Hypothalamus (tissue), 51 donors: ENCODE data around the gene FADS1.

Experiments
- DNase-seq, 51 donors: peaks; one replicate each; lab custom pipeline; 2025; lab: John Stamatoyannopoulos, UW

The FADS1 gene

DNA sequence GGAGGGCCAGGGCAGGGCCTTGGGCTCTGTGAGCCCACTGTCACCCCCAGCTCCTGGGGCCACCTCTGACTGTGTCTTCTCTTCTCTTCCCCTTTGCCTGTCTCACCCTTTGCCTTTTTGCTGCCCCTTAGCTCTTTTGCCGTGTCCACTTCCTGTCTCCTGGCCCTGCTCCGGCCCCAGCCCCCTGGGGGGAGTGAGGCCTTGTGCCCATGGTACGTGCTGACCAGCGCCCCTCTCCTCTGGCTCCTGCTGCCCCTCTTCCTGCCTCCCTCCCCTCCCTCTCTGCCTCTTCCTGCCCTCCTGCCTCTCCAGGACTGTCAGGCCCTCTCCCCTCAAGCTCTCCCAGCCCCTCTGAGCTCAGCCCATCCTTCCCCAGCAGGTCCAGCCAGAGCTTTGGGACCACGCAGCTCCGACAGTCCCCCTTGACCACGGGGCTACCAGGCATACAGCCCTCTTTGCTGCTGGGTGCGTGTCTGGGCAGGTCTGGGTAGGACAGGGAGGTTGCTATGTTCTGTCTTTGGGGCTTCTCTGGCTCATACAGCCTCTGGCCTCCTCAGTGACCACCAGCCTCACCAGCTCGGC is 36.1 kb downstream of the FADS1 start:
- no peak for DNase-seq

DNA sequence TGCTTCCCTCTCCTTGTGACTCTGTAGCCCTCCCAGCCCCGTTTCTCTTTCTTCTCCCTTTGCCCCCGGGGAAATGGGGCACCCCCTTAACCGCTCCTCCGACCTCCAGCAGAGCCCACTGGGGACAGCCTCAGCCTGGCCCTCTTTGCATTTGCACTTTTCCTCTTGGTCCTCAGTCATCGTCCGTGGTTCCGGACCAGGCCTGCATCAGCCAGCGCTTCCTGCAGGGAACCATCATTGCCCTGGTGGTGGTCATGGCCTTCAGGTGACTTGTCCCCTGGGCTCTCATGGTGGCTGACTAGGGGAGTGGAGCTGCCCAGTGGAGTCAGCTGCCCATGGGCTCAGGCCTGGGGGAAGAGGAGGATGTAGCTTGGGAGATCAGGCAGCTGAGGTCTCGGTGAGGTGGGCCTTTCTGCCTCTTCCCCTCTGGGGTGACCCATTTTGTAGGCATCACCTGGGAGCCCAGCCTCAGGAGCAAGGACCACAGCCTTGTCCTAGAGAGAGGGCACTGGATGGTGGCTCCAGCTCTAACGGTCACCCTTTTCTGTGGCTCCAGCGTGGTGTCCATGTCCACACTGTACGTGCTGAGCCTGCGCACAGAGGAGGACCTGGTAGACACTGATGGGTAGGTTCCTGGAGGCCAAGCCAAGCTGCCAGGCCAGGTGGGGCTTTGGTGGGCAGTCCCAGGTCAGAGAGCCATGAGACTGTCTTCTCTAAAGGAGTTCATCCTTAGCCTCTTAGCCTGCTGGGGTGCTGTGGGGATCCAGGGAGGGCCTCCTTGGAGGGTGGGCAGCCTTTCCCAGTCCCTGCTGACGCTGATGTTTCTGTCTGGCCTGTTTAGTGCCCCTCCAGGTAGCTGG is 36.9 kb downstream of the FADS1 start:
- no peak for DNase-seq

DNA sequence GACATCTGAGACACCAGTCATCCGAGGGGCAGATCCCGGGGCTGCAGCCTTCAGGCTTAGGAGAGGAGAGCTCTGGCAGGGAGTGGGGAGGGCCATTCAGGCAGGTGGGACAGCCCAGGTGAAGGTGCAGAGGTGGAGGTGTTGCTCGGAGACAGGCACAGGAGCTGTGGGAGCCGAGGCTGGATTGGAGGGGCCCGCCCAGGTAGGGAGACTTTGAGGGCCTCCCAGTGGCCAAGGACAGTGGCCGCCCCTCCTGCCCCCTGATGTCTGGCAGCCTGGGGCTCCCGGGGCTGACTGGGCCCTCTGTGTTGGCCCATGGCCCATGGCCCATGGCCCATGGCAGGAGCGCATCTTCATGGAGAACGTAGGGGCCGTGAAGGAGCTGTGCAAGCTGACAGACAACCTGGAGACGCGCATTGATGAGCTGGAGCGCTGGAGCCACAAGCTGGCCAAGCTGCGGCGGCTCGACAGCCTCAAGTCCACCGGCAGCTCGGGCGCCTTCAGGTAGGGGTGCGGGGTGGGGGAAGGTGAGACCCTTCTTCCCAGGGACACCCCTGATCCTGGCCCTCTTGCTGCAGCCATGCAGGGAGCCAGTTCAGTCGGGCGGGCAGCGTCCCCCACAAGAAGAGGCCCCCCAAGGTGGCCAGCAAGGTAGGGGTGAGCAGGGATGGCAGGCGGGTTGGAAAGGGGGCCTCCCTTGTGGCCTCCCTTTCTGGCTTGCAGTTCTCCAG is 37.7 kb downstream of the FADS1 start:
- DNase-seq = no peak

DNA sequence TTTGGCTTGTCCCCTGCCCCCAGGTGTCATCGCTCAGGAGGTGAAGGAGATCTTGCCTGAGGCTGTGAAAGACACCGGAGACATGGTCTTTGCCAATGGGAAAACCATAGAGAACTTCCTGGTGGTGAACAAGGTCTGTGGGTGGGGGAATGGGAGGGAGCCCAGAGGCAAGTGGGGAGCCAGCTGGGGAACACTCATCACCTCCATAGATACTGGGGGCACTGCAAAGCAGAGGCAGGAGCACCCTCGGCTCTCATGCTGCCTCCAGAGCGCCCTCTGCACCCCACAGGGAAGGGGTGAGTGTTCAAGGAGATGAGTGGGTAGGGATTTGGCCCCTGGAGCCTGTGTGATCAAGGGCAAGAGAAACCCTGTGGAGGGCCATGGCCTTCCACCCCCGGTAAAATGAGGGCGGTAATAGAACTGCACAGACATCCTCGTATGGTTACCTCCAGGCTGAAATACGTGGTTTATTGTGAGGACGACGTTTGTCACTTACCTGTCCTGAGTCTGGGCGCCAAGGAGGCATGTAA is 38.4 kb downstream of the FADS1 start:
- DNase-seq = no peak

DNA sequence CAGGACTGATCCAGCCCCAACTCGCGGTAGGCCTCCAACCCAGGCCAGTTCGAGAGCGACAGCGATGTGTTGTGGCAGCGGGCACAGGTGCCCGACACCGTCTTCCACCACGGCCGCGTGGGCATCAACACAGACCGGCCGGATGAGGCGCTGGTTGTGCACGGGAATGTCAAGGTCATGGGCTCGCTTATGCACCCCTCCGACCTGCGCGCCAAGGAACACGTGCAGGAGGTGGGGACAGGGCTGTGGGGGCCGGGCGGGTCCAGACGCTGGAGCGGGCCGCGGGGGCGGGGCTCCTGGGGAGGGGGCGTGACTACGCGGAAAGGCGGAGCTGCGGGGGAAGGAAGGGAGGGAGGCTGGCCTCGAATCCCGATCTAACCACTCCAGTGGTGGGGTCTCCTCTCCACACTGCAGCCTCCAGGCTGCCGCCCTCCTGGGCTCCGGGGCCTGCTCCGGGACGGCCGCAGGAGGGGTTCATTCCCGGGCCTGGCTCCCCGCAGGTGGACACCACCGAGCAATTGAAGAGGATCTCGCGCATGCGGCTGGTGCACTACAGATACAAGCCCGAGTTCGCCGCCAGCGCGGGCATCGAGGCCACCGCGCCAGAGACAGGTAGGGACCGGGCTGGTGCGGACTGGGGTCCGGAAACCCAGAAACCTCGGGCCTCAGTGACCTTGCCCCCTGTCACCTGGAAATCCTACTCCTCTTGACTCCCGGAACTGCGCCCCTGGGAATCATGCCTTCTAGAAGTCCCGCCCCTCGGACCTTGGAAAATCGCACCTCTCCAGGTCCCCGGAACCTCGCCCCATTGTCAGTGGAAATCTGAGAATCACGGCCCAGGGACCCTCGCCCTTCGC is 39.3 kb downstream of the FADS1 start:
- DNase-seq = peak in 21 of 51 donors; percentile 15 to 59 (median 31)

DNA sequence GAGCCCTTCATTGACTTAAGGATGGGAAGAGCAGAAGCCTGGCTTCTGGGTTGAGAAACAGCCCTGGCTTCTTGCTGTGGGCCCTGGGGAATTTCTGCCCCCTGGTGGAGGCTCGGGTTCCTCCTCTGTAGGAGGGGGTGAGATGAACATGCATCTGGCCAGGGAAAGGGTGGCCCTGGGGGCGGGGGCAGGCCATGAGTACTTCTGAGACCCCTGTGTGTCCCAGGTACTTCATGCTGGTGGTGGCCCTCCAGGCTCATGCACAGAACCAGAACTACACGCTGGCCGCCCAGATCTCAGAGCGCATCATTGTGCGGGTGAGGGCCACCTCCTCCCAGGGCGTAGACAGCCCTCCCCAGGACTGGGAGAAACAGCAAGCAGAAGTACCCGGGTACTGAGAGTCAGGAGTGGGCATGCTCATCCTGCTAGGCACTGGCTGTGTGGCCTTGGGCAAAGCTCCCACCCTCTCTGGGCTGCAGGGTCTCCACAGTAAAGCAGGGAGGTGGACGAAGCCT is 40.2 kb downstream of the FADS1 start:
- peak in 29 of 51 donors; percentile 16 to 73 (median 37) for DNase-seq

DNA sequence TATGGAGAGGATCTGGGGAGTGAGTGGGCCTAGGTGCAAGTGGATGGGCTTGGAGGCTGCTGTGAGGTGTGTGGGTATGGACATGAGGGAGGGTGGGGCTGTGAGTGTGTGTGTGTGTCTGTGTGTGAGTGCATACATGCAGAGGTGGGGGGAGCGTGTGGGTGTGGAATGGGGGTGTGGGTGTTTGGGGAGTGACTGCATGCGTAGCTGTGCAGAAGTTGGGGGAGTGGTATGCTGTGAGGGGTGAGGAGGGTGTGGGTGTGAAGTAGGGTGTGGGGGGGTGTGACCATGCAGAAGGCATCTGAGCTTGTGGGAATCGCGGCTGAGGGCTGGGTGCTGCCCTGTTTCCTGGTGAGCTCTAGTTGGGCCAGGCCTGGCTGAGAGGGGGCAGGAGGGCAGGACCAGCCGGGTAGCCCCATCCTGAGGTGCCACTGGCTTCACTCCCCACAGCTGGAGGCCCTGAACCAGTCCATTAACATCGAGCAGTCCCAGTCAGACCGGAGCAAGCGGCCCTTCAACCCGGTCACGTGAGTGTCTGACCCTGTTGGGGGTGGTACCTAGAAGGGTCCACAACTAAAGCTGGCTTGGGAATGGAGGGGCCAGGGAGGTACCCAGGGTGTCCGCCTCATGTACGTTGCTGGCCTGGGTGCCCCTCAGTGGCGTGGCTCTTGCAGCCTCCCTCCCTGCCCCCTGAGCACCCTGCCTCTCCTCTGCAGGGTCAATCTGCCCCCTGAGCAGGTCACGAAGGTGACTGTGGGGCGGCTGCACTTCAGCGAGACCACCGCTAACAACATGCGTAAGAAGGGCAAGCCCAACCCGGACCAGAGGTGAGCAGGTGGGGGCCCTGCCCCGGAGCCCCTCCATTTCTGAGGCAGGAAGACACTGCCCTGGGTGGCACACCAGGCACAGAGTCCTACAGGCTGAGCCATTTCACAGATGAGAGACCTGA is 40.9 kb downstream of the FADS1 start:
- DNase-seq = no peak

DNA sequence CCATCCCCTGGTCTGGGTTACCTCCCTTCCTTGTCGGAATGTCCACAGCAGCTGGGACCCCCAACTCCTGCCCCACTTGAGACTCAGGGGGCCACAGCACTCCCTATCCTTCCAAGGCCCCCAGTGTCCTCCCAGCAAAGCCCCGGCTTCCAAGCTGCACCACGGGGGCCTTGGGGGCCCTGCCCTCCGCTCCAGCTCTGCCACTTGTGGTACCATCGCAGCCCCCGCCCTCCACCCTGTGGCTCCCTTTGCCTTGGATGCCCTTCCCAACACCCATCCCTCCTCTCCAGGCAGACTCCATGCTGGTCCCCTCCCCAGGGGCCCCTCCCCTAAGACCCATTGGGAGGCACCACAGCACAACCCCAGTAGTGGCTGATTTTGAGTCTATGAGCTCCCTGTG is 41.7 kb downstream of the FADS1 start:
- DNase-seq = no peak

DNA sequence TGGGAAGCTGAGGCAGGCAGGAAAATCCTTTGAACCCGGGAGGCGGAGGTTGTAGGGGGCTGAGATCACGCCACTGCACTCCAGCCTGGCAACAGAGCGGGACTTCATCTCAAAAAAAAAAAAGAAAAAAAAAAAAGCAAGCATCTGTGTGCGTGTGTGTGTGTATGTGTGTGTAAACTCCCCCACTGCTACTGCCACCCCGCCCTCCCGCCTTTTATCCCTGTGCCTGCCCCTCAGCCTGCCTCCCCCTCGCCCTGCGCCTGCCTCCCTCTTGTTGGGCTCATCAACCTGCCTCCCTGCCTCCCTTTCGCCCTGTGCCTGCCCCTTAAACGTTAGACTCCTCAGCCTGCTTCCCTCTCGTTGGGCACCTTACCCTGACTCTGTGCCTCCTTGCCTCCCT is 42.4 kb downstream of the FADS1 start:
- no peak for DNase-seq

DNA sequence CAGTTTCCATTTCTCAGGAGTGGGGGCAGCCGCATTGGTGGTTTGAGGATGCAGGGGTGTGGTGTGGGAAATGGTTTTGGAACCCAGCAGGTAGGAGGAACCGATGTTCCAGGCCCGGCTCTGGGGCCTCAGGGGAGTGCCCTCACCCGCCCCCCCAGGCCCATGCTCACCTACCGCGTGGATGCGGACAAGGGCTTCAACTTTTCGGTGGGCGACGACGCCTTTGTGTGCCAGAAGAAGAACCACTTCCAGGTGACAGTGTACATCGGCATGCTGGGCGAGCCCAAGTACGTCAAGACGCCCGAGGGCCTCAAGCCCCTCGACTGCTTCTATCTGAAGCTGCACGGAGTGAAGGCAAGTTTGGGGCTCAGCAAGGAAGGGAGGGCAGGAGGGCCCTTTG is 43.0 kb downstream of the FADS1 start:
- DNase-seq = no peak

DNA sequence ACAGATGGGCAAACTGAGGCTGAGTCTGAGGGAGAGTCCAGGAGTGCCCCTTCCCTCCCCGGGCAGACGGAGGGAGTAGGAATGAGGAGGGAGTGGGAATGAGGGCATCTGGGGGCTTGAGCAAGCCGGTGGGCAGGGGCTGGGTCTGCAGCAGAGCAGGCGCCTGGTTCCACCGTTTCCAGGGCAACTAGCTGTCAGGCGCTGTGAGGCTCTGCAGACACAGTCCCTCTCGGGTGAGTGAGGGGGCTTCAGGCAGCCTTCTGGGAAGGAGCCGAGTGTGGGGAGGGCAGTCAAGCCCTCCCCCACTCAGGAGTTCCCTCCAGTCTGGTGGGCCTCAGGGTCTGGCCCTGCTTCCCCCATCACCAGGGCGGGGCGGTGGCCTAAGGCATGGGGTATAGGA is 43.4 kb downstream of the FADS1 start:
- DNase-seq = no peak

DNA sequence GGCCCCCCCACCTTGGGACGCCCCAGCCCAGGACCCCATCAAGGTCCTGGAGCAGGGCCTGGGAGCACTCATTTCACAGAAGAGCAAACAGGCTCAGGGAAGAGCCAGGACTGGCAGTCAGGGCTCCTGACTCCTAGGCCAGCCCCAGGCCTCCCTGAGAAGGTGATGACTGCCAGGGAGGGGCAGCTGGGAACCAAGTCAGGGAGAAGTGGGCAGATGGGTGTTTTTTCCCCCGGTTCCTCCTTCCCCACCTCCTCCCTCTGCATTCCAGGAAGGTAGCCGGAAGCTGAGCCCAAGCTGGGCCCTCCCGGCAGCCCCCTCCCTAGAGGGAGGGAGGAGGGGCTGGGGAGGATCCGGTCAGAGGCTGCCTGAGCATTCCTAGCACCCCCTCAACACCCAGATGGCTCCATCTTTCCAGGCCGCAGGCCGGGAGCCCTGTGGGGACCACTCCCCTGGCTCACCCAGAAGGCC is 44.8 kb downstream of the FADS1 start:
- DNase-seq = no peak

DNA sequence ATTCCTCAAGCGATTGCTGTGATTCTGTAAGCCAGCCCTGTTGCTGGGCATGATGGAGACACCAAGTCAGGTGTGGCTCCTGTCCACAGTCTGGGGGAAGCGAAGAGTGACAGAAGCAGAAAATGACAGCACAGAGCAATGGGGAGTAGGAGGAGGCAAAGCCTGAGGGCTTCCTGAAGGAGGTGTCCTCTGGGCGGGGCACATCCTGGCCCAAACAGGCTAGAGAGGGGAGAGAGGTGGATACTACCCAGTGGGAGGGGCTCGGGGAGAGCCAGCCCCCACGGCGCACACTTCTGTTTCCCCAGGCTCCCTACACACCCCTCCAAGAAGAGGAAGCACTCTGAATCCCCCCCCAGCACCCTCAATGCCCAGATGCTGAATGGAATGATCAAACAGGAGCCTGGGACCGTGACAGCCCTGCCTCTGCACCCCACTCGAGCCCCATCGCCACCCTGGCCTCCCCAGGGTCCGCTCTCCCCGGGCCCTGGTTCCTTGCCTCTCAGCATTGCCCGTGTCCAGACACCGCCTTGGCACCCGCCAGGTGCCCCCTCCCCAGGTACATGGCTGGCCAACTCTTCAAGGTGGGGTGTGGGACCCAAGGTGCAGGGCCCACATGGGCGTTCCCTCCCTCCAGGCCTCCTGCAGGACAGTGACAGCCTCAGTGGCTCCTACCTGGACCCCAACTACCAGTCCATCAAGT is 45.5 kb downstream of the FADS1 start:
- no peak for DNase-seq

DNA sequence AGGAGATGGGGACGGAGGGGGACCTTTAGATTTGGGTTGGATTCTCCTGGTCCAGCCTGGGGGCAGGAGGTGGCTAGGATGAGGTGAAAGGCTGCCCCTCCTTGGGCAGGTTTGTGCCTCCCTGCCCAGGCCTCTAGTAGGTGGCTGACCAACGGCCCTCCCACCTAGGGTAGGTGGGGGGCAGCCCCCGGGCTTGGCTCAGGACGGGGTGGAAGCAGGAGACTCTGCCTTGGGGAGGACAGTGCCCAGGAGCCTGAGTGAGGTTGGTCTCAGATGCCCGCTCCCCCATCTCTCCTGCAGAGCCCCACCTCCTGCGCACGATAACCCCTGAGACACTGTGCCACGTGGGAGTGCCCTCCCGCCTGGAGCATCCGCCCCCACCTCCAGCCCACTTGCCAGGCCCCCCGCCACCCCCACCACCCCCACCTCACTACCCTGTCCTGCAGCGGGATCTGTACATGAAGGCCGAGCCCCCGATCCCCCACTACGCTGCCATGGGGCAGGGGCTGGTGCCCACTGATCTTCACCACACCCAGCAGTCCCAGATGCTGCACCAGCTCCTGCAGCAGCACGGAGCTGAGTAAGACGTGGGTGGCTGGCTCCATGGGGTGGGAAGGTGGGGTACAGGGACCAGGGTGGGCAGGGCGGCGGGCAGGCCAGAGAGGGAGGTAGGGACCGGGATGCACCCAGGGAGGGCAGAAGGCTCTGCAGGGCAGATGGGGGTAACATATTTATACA is 46.7 kb downstream of the FADS1 start:
- no peak for DNase-seq

DNA sequence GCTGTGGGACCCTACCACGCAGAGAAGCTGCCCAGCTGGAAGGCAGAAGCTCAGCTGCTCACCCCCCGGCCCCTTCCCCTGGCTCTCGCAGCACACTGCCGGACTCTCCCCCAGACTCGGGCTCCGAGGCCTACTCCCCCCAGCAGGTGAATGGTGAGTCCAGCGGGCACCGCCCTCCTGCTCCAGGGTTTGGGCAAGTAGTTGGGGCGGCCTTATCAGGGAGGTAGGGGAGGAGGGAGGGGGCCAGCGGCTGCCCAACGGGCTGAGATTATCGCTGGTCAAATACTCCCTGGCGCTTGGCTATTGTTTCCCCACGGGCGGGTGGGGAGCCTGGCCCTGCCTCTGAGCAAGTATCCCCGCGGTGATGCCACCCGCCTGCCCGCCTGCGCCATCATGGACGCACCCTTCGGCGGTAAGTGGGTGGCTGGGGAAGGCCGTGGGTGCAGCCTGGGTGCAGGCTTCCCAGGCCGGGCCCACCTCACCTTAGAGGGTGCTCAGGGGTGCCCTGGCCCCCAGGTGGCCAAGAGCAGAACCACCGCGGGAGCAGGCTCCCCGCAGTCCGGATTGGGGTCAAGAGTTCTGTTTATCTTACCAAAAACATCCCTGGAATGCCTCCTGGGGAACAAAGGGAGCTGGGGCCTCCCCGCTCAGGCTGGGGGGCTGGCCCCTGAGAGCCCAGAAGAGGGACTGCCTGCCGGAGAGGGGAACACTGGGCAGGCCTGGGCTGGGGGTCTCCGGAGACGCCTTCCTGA is 47.5 kb downstream of the FADS1 start:
- DNase-seq = no peak

DNA sequence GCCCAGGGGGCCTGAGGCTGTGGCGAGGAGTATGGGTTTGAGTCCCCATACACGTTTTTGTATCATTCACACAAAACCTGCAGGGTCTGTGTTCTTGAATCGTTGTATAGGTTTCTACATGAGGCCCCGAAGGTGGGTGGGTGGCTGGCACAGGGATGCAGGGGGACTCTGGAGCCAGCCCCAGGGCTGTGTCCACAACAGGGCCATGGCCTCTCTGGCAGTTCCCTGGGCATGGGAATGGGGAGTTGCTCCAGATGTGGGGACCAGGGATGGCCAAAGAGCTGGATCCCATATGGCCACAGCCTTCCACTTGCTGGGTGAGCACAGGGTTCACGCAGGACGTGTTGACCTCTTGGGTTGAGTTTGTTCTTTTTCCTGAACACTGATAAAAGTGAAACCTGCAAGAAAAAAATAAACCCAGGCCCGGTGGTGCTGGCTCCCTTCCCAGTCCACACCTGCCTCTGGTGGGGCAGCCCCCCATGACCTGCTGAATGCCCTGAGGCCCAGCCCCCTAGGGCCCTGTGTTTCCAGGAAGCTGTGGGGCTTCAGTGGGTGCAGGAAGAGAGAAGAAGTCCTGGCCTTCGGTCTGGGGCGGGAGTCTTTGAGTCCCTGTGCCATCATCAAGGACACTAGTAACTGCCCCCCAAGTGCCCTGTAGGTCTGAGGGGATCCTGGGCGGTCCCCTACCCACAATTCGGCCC is 48.3 kb downstream of the FADS1 start:
- no peak for DNase-seq
